NCI-H128 (cell line): Measurements from ENCODE around the gene SLC36A3.
A peak's percentile ranks its signal among the peaks of the same experiment; 100 is the strongest.
"Not testable (repeated sequence)": the region's sequence is repeated elsewhere in the genome, so short reads cannot be mapped to it uniquely, and the experiment has no call there.

ENCODE experiments used
- DNase-seq: peaks from one replicate; lab custom pipeline; 2025; ENCODE audit not compliant: unreplicated experiment; lab: John Stamatoyannopoulos, UW

SLC36A3 gene

GRCh38 chr5:151303666-151304065 is at the start of gene SLC36A3:
SLC36A3 (minus strand) TSS chr5:151303766; CDS start chr5:151303354, 412 bp downstream.
- no peak for DNase-seq

- DNase-seq = no peak
Observed at GRCh38 chr5:151351671-151352070, 48.1 kb upstream of the SLC36A3 start.

- DNase-seq = no peak
Observed at GRCh38 chr5:151348789-151349188, 45.2 kb upstream of the SLC36A3 start.

GRCh38 chr5:151347369-151347768 is 43.8 kb upstream of the SLC36A3 start, which contains the start of gene SLC36A2:
SLC36A2 (minus strand) TSS chr5:151347559; CDS start chr5:151347460, 99 bp downstream.
- no peak for DNase-seq

GRCh38 chr5:151345808-151346478 is 42.4 kb upstream of the SLC36A3 start:
- DNase-seq = no peak

- no peak for DNase-seq
Observed at GRCh38 chr5:151345187-151345807, 41.7 kb upstream of the SLC36A3 start.

GRCh38 chr5:151344088-151344487 is 40.5 kb upstream of the SLC36A3 start:
- no peak for DNase-seq

GRCh38 chr5:151340004-151340403 is 36.4 kb upstream of the SLC36A3 start:
- no peak for DNase-seq

- DNase-seq = no peak
Observed at GRCh38 chr5:151338734-151339133, 35.2 kb upstream of the SLC36A3 start.

GRCh38 chr5:151332857-151333256 is 29.3 kb upstream of the SLC36A3 start:
- DNase-seq = no peak

GRCh38 chr5:151328734-151329133 is 25.2 kb upstream of the SLC36A3 start:
- DNase-seq = no peak

- DNase-seq = no peak
Observed at GRCh38 chr5:151327585-151327984, 24.0 kb upstream of the SLC36A3 start.

GRCh38 chr5:151326266-151326665 is 22.7 kb upstream of the SLC36A3 start:
- no peak for DNase-seq

GRCh38 chr5:151320481-151320880 is 16.9 kb upstream of the SLC36A3 start:
- no peak for DNase-seq

- DNase-seq = no peak
Observed at GRCh38 chr5:151318850-151319732, 15.5 kb upstream of the SLC36A3 start.

GRCh38 chr5:151317871-151318270 is 14.3 kb upstream of the SLC36A3 start:
- DNase-seq = no peak

GRCh38 chr5:151315998-151316597 is 12.5 kb upstream of the SLC36A3 start:
- DNase-seq = peak; percentile 17

GRCh38 chr5:151313357-151313756 is 9.8 kb upstream of the SLC36A3 start:
- no peak for DNase-seq

GRCh38 chr5:151312756-151313324 is 9.3 kb upstream of the SLC36A3 start:
- no peak for DNase-seq

GRCh38 chr5:151310932-151311331 is 7.4 kb upstream of the SLC36A3 start:
- no peak for DNase-seq

- DNase-seq = not testable (repeated sequence)
Observed at GRCh38 chr5:151309821-151310220, 6.3 kb upstream of the SLC36A3 start.
